ENCODE data around the gene R3HCC1L. TPM values are rescaled to one million over a fixed set of nuclear protein-coding genes. Genes with fewer than 3 reads are reported as not detected.

Gene R3HCC1L
- polyA plus RNA-seq, 6 donors from 2014 or later: 7.5 to 21.6 (median 14.0) TPM

GRCh38 chr10:98272656-98273055, 138.2 kb downstream of the R3HCC1L start:
- Mint-ChIP-seq H3K36me3 (peaks cover 0 to 7% of the 10 kb centered on the region in 2 donors), H3K4me1 (peaks cover 8 to 16% (median 13%) of the 10 kb centered on the region in 3 donors), H3K4me3 (no peak overlapping the region), H3K27ac (no peak overlapping the region), H3K27me3 (peaks cover 4 to 24% (median 7%) of the 10 kb centered on the region in 3 donors), H3K9me3 (peaks cover 0 to 5% (median 0%) of the 10 kb centered on the region in 7 donors)
- DNase-seq: no peak
- ATAC-seq (ENCODE audit: low read depth in 2 of 2): no peak

DNA sequence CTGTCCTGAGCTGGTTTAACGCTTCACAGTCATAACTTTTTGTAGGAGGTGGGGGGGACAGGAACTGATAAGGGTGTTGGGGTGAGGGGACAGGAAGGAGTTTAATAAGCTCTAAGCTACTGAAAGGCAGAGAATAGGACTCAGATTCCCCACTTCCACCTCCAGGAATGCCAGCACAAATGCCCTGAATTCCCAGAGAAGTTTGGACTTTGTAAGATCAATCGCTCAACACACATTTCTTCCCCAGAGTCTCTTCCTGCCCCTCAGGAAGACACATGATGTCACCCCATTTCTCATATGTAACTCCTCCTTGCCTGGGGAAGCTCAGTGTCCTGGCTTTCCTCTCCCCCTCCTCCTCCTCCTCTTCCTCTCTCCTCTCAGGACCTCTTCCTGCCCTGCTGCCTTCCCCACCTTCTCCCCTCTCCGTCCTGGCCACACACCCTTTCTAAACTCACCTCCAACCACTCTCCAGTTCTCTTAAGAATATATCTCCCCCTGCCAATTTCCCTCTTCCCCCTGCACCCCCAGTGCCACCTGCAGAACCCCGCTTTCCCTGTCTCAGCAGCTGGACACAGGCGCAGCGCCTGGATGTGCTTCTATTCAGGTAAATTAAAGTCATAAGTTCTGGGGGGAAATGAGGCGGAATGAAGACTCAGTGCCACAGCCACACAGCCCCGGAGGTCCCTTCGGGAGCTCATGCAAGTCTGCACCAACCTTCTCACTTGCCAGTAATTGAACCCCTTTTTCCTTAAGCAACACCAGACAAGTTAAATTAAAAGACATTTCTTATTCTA, 138.8 kb downstream of the R3HCC1L start:
- DNase-seq: no peak
- Mint-ChIP-seq H3K27ac (no peak overlapping the region), H3K27me3 (peaks cover 4 to 26% (median 7%) of the 10 kb centered on the region in 3 donors), H3K4me1 (peaks cover 5 to 16% (median 13%) of the 10 kb centered on the region in 3 donors), H3K4me3 (no peak overlapping the region), H3K9me3 (peaks cover 0 to 5% (median 0%) of the 10 kb centered on the region in 7 donors), H3K36me3 (peaks cover 0 to 7% of the 10 kb centered on the region in 2 donors)
- no peak for ATAC-seq (ENCODE audit: low read depth in 2 of 2)

GRCh38 chr10:98274562-98274961, 140.1 kb downstream of the R3HCC1L start:
- peaks cover 2 to 11% (median 4%) of the 10 kb centered on the region in 3 donors for H3K4me1 Mint-ChIP-seq
- ATAC-seq (ENCODE audit: low read depth in 2 of 2): no peak

DNA sequence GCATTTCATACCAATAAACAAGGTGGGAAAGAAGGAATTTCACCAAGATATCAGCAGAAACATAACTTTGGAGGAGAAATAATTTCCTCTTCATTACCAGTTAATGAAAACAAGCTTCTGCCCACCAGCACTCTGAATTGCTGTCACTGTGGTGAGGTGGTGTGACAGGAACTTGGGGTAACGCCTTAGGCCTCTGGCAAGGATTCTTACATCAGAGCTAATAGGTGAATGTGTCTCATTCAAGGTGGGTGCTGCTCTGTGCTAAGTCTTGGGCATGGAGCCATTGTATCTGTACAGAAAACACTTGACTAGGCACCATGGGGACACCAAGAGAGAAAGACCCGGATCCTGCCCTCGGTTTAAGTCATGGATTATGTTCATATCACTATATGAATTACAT, 141.9 kb downstream of the R3HCC1L start:
- H3K36me3 Mint-ChIP-seq: peaks cover 0 to 13% of the 10 kb centered on the region in 2 donors
- no peak overlapping the region for H3K27ac Mint-ChIP-seq
- DNase-seq (no peak), ATAC-seq (ENCODE audit: low read depth in 2 of 2) (no peak)
- peaks cover 2 to 11% (median 4%) of the 10 kb centered on the region in 3 donors for H3K4me1 Mint-ChIP-seq
- no peak overlapping the region for H3K4me3 Mint-ChIP-seq
- H3K27me3 Mint-ChIP-seq: peaks cover 11 to 47% (median 25%) of the 10 kb centered on the region in 3 donors
- peaks cover 5 to 19% (median 6%) of the 10 kb centered on the region in 7 donors for H3K9me3 Mint-ChIP-seq

More at GRCh38 chr10:98274562-98274961, 140.1 kb downstream of the R3HCC1L start:
- no peak overlapping the region for H3K4me3 Mint-ChIP-seq
- peaks cover 0 to 7% of the 10 kb centered on the region in 2 donors for H3K36me3 Mint-ChIP-seq
- H3K9me3 Mint-ChIP-seq: peaks cover 0 to 5% (median 0%) of the 10 kb centered on the region in 7 donors
- H3K27ac Mint-ChIP-seq: peak overlapping the region in 1 of 6 donors; percentile 27
- H3K27me3 Mint-ChIP-seq: peaks cover 8 to 35% (median 12%) of the 10 kb centered on the region in 3 donors
- DNase-seq: no peak

DNA sequence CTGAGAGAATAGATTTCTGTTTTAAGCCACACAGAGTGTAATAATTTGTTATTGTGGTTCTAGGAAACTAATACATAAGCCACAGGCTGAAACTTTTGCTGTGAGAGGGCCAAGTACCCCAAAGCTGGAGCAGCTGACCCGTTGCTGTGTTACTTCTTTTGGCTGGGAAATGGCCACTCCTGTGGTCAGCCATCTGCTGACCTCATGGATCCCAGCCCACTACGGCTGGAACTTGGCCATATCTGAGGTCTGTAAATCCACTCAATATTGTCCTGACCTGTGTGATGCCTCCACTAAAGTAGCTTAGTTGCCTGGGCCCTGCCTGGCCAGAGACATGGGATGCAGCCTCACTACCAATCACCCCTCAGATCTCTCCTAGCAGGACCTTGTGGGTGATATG, 151.0 kb downstream of the R3HCC1L start:
- DNase-seq (no peak), ATAC-seq (ENCODE audit: low read depth in 2 of 2) (no peak)
- H3K4me1 Mint-ChIP-seq: peaks cover 0 to 4% (median 0%) of the 10 kb centered on the region in 3 donors
- H3K36me3 Mint-ChIP-seq: peaks cover 0 to 17% of the 10 kb centered on the region in 2 donors
- H3K4me3 Mint-ChIP-seq: no peak overlapping the region
- peaks cover 5 to 23% (median 18%) of the 10 kb centered on the region in 7 donors for H3K9me3 Mint-ChIP-seq
- peaks cover 30 to 64% (median 61%) of the 10 kb centered on the region in 3 donors for H3K27me3 Mint-ChIP-seq
- peak overlapping the region in 2 of 6 donors; percentile 32 to 42 for H3K27ac Mint-ChIP-seq

GRCh38 chr10:98286419-98286818, 152.0 kb downstream of the R3HCC1L start:
- DNase-seq (no peak), ATAC-seq (ENCODE audit: low read depth in 2 of 2) (no peak)
- H3K27ac Mint-ChIP-seq: no peak overlapping the region
- peaks cover 30 to 60% (median 55%) of the 10 kb centered on the region in 3 donors for H3K27me3 Mint-ChIP-seq
- peaks cover 2 to 14% (median 10%) of the 10 kb centered on the region in 7 donors for H3K9me3 Mint-ChIP-seq
- H3K4me1 Mint-ChIP-seq: peaks cover 0 to 4% (median 0%) of the 10 kb centered on the region in 3 donors
- peaks cover 0 to 9% of the 10 kb centered on the region in 2 donors for H3K36me3 Mint-ChIP-seq
- no peak overlapping the region for H3K4me3 Mint-ChIP-seq

DNA sequence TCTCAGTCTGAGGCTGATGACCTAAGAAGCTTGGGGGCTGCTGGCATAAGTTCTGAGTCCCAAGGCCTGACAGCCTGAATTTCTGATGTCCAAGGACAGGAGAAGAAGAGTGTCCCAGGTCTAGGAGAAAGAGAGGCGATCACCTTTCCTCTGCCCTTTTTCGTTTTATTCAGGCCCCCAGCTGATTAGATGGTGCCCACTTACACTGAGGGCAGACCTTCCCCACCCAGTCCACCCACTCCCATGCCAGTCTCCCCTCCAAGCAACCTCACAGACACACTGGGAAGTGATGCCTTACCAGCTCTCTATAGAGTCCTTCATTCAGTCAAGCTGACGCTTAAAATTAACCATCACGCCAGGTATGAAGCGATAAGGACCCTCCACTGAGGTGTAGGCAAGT, 152.9 kb downstream of the R3HCC1L start:
- H3K4me1 Mint-ChIP-seq: peaks cover 0 to 4% (median 0%) of the 10 kb centered on the region in 3 donors
- H3K36me3 Mint-ChIP-seq: peaks cover 0 to 3% of the 10 kb centered on the region in 2 donors
- H3K27me3 Mint-ChIP-seq: peaks cover 27 to 59% (median 48%) of the 10 kb centered on the region in 3 donors
- H3K4me3 Mint-ChIP-seq: no peak overlapping the region
- ATAC-seq (ENCODE audit: low read depth in 2 of 2) (no peak), DNase-seq (no peak)
- H3K9me3 Mint-ChIP-seq: peaks cover 0 to 4% (median 1%) of the 10 kb centered on the region in 7 donors
- peak overlapping the region in 1 of 6 donors; percentile 86 for H3K27ac Mint-ChIP-seq

- peaks cover 0 to 4% (median 0%) of the 10 kb centered on the region in 3 donors for H3K4me1 Mint-ChIP-seq
- no peak overlapping the region for H3K27ac Mint-ChIP-seq
- DNase-seq: no peak
- peaks cover 0 to 4% of the 10 kb centered on the region in 2 donors for H3K36me3 Mint-ChIP-seq
- H3K4me3 Mint-ChIP-seq: no peak overlapping the region
- peaks cover 26 to 54% (median 40%) of the 10 kb centered on the region in 3 donors for H3K27me3 Mint-ChIP-seq
- H3K9me3 Mint-ChIP-seq: no peaks in the 10 kb centered on the region
- no peak for ATAC-seq (ENCODE audit: low read depth in 2 of 2)
These were observed 155.3 kb downstream of the R3HCC1L start for GRCh38 chr10:98289802-98290209.

DNA sequence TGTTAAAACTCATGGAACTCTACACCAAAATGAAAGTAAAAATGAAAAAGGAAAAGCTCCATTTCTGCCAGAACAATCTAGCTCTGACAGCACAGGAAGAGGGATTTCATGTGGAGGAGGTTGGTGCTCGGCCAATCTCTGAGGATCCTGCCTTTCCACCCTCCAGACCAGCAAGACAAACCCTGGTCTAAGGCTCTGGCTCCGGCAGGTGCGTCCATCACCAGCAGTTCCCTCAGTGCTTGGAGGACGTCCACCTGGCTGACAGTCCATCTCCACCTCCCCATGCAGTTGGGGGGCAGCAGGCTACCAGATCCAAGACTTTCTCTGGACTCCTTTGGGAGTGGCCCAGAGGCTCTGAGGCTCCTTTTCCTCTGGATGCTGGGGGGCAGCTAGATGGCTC, 158.5 kb downstream of the R3HCC1L start:
- H3K27ac Mint-ChIP-seq: peak overlapping the region in 1 of 6 donors; percentile 69
- no peak for ATAC-seq (ENCODE audit: low read depth in 2 of 2)
- no peak overlapping the region for H3K4me3 Mint-ChIP-seq
- peaks cover 22 to 37% (median 33%) of the 10 kb centered on the region in 3 donors for H3K27me3 Mint-ChIP-seq
- no peaks in the 10 kb centered on the region for H3K9me3 Mint-ChIP-seq
- no peak for DNase-seq
- peaks cover 5 to 14% (median 14%) of the 10 kb centered on the region in 3 donors for H3K4me1 Mint-ChIP-seq
- H3K36me3 Mint-ChIP-seq: peaks cover 0 to 4% of the 10 kb centered on the region in 2 donors

DNA sequence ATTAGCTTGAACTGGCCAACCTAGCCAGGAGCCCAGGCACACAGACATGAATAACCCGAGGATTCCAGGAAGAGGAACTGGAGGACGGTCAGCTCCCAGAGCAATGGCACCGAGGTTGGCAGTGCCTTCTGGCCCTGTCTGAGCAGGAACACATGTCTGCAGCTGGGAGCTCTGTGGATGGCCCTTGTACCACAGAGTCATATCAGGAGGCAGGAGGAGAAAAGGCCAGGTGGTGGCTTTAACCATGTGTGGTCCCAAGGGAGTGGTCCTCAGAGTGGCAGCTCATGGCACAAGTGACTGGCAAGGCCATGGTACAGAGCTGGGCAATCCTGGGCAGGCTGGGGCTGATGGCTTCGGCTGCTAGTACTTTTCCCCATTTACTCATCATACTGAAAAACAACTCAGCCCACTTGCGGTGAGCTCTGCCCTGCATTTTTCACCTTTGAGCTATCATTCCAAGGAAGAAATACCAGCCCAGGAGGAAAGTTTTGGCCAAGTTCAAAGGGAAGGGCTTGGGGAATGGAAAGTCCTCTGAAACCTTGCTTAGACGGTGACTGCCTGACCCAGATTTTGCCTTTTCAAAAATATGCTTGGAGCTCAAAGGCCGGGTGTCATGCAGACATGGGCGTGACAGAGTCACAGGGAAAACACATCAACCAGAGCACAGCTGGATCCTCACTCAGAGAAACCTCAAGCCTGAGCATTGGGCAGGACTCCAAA, 159.3 kb downstream of the R3HCC1L start:
- peaks cover 22 to 40% (median 35%) of the 10 kb centered on the region in 3 donors for H3K27me3 Mint-ChIP-seq
- H3K9me3 Mint-ChIP-seq: no peaks in the 10 kb centered on the region
- DNase-seq (no peak), ATAC-seq (ENCODE audit: low read depth in 2 of 2) (no peak)
- H3K4me1 Mint-ChIP-seq: peaks cover 5 to 14% (median 14%) of the 10 kb centered on the region in 3 donors
- H3K36me3 Mint-ChIP-seq: peaks cover 0 to 4% of the 10 kb centered on the region in 2 donors
- H3K27ac Mint-ChIP-seq: no peak overlapping the region
- H3K4me3 Mint-ChIP-seq: no peak overlapping the region

- DNase-seq (no peak), ATAC-seq (ENCODE audit: low read depth in 2 of 2) (no peak)
- Mint-ChIP-seq H3K4me1 (peaks cover 5 to 14% (median 14%) of the 10 kb centered on the region in 3 donors), H3K27ac (no peak overlapping the region), H3K36me3 (peaks cover 0 to 4% of the 10 kb centered on the region in 2 donors), H3K27me3 (peaks cover 27 to 46% (median 40%) of the 10 kb centered on the region in 3 donors), H3K9me3 (no peaks in the 10 kb centered on the region), H3K4me3 (no peak overlapping the region)
These were observed 159.8 kb downstream of the R3HCC1L start for GRCh38 chr10:98294270-98294627.
